ENCODE measurements around the gene ZNF253.
A peak's percentile ranks its signal among the peaks of the same experiment; 100 is the strongest.
"Not testable (repeated sequence)": the region's sequence is repeated elsewhere in the genome, so short reads cannot be mapped to it uniquely, and the experiment has no call there.

ZNF253 gene

DNA sequence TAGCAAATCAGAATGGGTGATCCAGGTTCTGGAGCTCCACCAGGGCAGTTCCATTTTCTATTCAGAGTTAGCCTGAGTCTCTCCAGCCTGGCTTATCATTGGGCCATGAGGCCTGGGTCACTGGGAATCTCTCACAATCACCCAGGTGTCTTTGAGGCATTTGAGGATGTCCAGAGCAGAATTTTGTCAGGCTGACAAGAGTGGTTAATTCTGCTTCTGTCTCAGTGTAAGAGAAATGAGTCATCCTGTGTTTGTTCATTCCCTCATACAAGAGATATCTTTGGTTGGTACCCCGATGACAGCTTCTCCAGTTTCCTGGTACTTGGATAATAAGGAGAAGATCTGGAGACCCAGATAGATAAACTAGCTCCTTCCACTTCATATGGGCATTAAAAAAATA lies 45.5 kb downstream of the ZNF253 start:
- H3K79me2 ChIP-seq (ENCODE audit: low read length): peaks cover 67% of the 10 kb centered on the region
- H3K36me3 ChIP-seq (replicated peaks; ENCODE audit: low read depth, low read length): peaks cover 89% of the 10 kb centered on the region

DNA sequence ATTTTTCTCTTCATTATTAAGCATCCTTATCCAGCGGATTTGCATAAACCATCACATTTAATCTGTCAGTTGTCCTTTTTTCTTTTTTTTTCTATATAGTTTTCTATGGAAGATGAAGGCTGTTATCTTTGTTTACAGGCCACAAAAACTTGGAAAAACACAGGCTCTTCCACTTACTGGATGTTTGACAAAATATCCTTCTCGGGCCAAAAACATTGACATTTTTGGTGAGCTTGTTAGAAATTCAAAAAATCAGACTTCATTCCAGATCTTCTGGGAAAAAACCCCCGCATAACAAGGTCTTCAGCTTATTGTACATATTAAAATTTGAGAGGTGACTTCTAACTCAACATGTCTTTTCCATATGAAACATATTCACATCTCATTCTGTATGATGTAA lies 48.9 kb downstream of the ZNF253 start:
- Histone ChIP-seq H3K27ac (ENCODE audit: low read length) (no peak overlapping the region), H3K9me3 (ENCODE audit: insufficient read depth, low read length) (peaks cover 9% of the 10 kb centered on the region; the same call in 1 of the 2 replicates), H2AFZ (ENCODE audit: low read depth, low read length) (no peak overlapping the region), H3K27me3 (ENCODE audit: low read depth, low read length) (no peaks in the 10 kb centered on the region), H4K20me1 (ENCODE audit: insufficient read depth, low read length) (no peaks in the 10 kb centered on the region), H3K36me3 (replicated peaks; ENCODE audit: low read depth, low read length) (peaks cover 70% of the 10 kb centered on the region), H3K9ac (ENCODE audit: low read length) (no peak overlapping the region), H3K79me2 (ENCODE audit: low read length) (peaks cover 37% of the 10 kb centered on the region), H3K4me1 (ENCODE audit: low read length) (no peaks in the 10 kb centered on the region), H3K4me2 (ENCODE audit: low read length) (no peak overlapping the region), H3K4me3 (ENCODE audit: low read length) (no peak overlapping the region)
- TF ChIP-seq EZH2phosphoT487 (IDR thresholded peaks at IDR 0.05; ENCODE audit: low read depth): no peak
- TF ChIP-seq, protein P1, sequence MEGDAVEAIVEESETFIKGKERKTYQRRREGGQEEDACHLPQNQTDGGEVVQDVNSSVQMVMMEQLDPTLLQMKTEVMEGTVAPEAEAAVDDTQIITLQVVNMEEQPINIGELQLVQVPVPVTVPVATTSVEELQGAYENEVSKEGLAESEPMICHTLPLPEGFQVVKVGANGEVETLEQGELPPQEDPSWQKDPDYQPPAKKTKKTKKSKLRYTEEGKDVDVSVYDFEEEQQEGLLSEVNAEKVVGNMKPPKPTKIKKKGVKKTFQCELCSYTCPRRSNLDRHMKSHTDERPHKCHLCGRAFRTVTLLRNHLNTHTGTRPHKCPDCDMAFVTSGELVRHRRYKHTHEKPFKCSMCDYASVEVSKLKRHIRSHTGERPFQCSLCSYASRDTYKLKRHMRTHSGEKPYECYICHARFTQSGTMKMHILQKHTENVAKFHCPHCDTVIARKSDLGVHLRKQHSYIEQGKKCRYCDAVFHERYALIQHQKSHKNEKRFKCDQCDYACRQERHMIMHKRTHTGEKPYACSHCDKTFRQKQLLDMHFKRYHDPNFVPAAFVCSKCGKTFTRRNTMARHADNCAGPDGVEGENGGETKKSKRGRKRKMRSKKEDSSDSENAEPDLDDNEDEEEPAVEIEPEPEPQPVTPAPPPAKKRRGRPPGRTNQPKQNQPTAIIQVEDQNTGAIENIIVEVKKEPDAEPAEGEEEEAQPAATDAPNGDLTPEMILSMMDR (IDR thresholded peaks at IDR 0.05; ENCODE audit: low read depth, low read length): no peak

More for the DNA sequence above, 45.5 kb downstream of the ZNF253 start:
- no peaks in the 10 kb centered on the region for H3K4me1 ChIP-seq (ENCODE audit: low read length)
- no peak overlapping the region for H3K9ac ChIP-seq (ENCODE audit: low read length)
- no peak overlapping the region for H3K27ac ChIP-seq (ENCODE audit: low read length)
- no peak overlapping the region for H3K4me3 ChIP-seq (ENCODE audit: low read length)
- H2AFZ ChIP-seq (ENCODE audit: low read depth, low read length): no peak overlapping the region
- H3K9me3 ChIP-seq (ENCODE audit: insufficient read depth, low read length): peaks cover 24% of the 10 kb centered on the region
- TF ChIP-seq EZH2phosphoT487 (IDR thresholded peaks at IDR 0.05; ENCODE audit: low read depth): no peak
- TF ChIP-seq, protein P1 (IDR thresholded peaks at IDR 0.05; ENCODE audit: low read depth, low read length): no peak
- no peaks in the 10 kb centered on the region for H4K20me1 ChIP-seq (ENCODE audit: insufficient read depth, low read length)
- H3K27me3 ChIP-seq (ENCODE audit: low read depth, low read length): no peaks in the 10 kb centered on the region
- H3K4me2 ChIP-seq (ENCODE audit: low read length): no peak overlapping the region

DNA sequence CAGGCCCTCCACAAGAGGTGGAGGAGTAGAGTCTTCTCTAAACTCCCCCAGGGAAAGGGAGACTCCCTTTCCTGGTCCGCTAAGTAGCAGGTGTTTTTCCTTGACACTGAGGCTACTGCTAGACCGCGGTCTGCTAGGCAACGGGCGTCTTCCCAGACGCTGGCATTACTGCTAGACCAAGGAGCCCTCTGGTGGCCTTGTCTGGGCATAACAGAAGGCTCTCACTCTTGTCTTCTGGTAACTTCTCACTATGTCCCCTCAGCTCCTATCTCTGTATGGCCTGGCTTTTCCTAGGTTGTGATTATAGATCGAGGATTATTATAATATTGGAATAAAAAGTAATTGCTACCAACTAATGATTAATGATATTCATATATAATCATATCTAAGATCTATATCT lies 64.7 kb downstream of the ZNF253 start:
- H3K4me2 ChIP-seq (ENCODE audit: low read length); H4K20me1 ChIP-seq (ENCODE audit: insufficient read depth, low read length); H3K4me3 ChIP-seq (ENCODE audit: low read length); H3K27ac ChIP-seq (ENCODE audit: low read length); H2AFZ ChIP-seq (ENCODE audit: low read depth, low read length); H3K4me1 ChIP-seq (ENCODE audit: low read length); H3K79me2 ChIP-seq (ENCODE audit: low read length); H3K9ac ChIP-seq (ENCODE audit: low read length); H3K27me3 ChIP-seq (ENCODE audit: low read depth, low read length): not testable (repeated sequence)
- TF ChIP-seq, protein P1 (IDR thresholded peaks at IDR 0.05; ENCODE audit: low read depth, low read length): 0 out of 2 replicates have a peak, but pooled peaks have one; percentile 8
- Histone ChIP-seq H3K9me3 (ENCODE audit: insufficient read depth, low read length) (peaks cover 42% of the 10 kb centered on the region), H3K36me3 (replicated peaks; ENCODE audit: low read depth, low read length) (peaks cover 77% of the 10 kb centered on the region)

DNA sequence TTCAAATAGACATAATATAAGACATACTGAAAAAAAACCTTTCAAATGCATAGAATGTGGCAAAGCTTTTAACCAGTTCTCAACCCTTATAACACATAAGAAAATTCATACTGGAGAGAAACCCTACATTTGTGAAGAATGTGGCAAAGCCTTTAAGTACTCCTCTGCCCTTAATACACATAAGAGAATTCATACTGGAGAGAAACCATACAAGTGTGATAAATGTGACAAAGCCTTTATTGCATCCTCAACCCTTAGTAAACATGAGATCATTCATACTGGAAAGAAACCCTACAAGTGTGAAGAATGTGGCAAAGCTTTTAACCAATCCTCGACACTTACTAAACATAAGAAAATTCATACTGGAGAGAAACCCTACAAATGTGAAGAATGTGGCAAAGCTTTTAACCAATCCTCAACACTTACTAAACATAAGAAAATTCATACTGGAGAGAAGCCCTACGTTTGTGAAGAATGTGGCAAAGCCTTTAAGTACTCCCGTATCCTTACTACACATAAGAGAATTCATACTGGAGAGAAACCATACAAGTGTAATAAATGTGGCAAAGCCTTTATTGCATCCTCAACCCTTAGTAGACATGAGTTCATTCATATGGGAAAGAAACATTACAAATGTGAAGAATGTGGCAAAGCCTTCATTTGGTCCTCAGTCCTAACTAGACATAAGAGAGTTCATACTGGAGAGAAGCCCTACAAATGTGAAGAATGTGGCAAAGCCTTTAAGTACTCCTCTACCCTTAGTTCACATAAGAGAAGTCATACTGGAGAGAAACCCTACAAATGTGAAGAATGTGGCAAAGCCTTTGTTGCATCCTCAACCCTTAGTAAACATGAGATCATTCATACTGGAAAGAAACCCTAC lies 68.0 kb downstream of the ZNF253 start:
- not testable (repeated sequence) for H3K4me3 ChIP-seq (ENCODE audit: low read length); H4K20me1 ChIP-seq (ENCODE audit: insufficient read depth, low read length); H3K9ac ChIP-seq (ENCODE audit: low read length); H3K4me1 ChIP-seq (ENCODE audit: low read length); H3K79me2 ChIP-seq (ENCODE audit: low read length); H3K27me3 ChIP-seq (ENCODE audit: low read depth, low read length); H3K27ac ChIP-seq (ENCODE audit: low read length); H3K4me2 ChIP-seq (ENCODE audit: low read length); H2AFZ ChIP-seq (ENCODE audit: low read depth, low read length)
- Histone ChIP-seq H3K9me3 (ENCODE audit: insufficient read depth, low read length) (peaks cover 48% of the 10 kb centered on the region), H3K36me3 (replicated peaks; ENCODE audit: low read depth, low read length) (peaks cover 56% of the 10 kb centered on the region)

All from OCI-LY3 (cell line).